ENCODE measurements around the gene KIRREL3.

The KIRREL3 gene

DNA sequence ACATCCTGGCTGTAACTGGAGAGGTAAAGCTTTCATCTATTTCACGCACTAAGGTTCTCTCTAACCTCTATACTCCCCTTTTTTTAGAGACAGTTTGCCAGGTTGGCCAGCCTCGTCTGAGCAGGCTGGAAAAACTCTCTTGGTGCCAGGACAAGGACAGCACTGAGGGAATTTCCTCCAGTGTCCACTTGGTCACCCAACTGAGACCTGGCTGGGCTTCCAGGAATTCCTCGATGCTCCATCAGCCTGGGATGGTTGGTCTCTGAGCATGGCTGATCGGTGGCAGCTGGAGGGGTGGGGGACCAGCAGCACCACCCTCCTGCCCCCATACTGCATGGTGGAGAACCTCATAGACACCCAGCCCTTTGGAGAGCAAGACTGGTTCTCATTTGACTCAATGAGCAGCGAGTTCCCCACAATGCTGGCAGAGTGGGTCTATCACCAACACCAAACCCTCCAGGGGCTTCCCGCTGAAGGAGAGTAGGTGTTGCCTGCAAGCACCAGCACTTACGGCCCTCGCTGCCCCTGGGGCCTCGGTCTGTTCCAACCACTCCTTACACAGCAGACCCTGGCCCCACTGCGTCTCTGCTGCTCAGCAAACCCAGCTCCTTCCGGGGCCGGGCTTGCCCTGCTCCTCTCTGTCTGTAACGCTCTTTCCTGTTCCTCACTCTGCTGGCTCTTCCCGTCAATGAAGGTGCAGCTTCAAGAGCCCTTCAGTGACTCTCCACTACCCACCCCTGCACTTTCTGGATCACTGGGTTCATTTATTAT is 522.9 kb downstream of the KIRREL3 start:
- DNase-seq = peak; percentile 19
- in situ Hi-C loops (cut with HindIII; ENCODE audit: low pct_ligation_motif_present, low pct_unique_long_range_greater_than_20kb, low sequenced_read_pairs) = no loop called here

DNA sequence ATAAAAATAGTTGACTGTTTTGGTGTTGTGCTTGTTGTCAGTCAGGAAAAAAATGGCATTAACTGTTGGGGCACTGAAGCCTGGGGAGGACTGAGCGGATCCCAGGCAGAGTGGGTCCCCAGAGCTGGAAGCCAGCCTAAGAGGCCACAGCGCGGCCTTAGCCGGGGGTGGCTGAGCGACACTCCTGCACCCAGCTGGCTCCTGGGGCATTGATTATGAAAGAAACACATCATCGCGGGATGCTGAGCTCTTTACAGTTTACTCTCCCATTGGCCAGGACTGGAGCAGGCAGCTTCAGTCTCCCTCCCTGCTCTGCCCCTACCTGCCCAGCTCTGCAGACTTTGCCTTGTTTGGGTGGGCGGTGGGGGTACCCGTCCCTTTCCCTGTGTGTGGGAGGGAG is 523.6 kb downstream of the KIRREL3 start:
- no peak for DNase-seq
- in situ Hi-C loops (cut with HindIII; ENCODE audit: low pct_ligation_motif_present, low pct_unique_long_range_greater_than_20kb, low sequenced_read_pairs) = no loop called here

DNA sequence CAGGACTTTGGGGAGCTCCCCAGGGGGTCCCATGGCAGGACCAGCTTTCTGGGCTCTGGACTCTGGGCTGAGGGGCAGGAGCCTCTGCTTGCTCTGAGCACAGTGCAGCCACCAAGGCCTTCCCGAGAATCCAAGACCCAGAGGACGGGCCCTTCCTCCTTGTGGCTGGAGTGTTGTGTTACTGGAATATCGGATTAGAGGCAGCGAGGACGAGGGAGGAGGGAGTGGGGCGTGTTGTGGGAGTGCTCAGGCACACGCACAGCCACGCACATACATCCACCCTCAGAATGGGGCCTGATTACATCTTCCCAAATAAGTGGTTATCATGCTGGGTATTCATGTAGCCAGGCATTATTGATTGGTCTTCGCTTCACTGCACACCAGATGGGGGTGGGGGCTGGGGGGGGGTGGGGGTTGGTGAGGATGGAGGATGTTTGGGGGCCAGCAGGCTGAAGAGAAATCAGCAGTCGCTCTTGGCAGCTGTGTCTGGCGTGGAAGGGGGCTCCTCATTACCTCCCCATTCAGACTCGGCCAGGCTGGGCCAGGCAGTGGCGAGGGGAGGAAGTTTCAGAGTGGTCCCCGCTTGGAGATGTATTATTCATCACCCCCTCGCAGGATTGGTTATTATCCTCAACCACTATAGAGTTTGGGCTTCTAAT is 524.2 kb downstream of the KIRREL3 start:
- in situ Hi-C loops (cut with HindIII; ENCODE audit: low pct_ligation_motif_present, low pct_unique_long_range_greater_than_20kb, low sequenced_read_pairs) = no loop called here
- DNase-seq = no peak

DNA sequence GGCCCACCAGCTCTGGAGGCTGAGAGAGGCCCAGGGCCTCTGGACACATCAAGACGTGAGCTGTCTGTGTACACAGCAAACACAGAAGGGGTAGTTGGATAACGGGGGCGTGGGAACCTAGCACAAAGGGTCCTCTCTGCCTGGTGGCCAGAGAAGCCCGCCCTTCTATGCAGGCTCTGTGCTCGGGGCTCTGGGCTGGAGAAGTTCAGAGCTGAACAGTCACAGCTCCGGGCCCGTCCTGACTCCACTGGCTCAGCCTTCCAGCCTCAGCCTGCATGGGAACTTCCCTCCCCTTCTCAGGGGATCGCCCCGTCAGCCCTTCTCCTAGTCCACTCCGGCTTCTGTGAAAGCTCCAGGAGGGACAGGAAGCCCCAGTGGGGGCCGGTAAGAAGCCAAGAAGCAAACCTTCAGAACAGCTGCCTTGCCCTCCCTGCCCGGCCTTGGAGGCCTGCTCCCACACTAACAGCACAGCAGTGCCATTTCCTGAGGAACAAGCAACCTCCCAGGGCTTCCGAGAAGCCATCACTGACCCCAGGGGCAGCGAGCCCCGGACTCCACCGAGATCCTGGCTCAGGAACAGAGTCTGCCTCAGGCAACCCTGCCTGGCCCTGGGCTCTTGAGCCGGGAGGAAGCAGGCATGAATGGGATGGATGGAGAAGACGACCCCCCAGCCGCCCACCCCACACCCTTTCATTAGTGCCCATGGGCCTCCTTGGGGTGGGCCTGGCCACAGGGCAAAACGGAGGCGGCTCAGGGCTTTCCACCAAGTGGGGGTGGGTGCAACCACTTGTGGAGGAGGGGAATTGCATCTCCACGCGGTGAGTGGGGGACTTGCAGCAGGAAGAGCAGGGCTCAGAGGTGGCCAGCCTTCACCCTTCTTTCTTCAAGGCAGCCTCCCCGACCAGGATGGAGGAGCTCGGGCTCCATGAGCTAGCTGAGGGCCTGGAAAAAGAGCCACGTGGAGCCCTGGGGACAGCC is 525.3 kb downstream of the KIRREL3 start:
- in situ Hi-C loops (cut with HindIII; ENCODE audit: low pct_ligation_motif_present, low pct_unique_long_range_greater_than_20kb, low sequenced_read_pairs) = no loop called here
- no peak for DNase-seq

DNA sequence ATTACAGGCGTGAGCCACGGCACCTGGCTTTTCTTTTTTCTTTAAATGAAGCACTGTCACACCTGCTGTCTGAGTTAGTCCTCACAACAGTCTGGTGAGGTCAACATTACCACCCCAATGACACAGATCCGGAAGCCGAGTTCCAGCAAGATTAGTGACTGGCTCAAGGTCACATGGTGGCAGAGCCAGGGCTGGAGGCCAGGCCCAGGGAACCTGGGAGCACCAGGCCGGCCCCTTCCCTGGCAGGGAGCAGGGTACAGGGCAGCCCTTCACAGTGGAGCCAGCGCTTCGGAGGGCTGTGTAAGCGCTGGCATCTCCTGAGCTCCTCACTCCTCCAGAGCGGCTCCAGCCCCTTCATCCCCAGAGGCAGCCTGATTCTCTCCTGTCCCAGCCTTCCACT is 526.4 kb downstream of the KIRREL3 start:
- in situ Hi-C loops (cut with HindIII; ENCODE audit: low pct_ligation_motif_present, low pct_unique_long_range_greater_than_20kb, low sequenced_read_pairs) = no loop called here
- DNase-seq = no peak

DNA sequence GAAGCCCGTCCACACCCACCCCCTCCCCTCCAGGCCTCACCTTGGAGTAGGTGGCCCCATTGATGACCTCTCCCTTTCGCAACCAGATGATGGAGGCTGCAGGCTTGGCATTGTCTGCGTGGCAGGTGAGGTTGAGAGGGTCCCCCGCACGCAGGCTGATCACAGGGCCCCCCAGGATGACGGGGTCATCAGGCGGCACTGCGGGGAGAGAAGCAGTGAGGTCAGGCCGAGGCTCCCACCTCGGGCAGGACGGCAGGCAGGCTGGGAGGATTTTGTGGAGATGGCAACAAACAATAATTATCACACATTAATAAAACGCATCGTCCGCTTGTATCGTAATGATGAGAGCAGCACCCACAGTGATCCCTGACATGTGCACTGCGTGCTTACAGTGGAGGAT is 527.3 kb downstream of the KIRREL3 start:
- in situ Hi-C loops (cut with HindIII; ENCODE audit: low pct_ligation_motif_present, low pct_unique_long_range_greater_than_20kb, low sequenced_read_pairs) = no loop called here

DNA sequence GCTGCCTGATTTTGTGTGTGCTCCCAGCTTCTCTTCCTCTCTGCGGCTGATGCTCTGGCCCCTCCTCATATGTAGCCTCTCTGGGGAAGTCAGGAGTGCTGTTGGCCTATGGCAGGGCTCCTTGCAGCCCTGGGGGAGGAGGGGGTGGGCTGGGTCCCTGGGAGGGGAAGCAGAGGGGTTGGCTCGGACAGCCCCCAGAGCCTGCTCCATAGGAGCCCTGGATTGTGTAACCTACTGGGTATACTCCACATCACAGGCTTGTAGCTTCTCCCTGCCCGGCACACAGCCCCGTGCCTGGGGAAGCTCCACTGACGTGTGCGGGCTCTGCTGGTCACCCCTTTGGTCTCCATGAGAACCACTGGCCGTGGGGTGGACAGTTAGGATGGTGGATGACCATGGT is 531.3 kb downstream of the KIRREL3 start:
- DNase-seq = no peak
- in situ Hi-C loops (cut with HindIII; ENCODE audit: low pct_ligation_motif_present, low pct_unique_long_range_greater_than_20kb, low sequenced_read_pairs) = no loop called here

More for the DNA sequence above, 527.3 kb downstream of the KIRREL3 start:
- no peak for DNase-seq

DNA sequence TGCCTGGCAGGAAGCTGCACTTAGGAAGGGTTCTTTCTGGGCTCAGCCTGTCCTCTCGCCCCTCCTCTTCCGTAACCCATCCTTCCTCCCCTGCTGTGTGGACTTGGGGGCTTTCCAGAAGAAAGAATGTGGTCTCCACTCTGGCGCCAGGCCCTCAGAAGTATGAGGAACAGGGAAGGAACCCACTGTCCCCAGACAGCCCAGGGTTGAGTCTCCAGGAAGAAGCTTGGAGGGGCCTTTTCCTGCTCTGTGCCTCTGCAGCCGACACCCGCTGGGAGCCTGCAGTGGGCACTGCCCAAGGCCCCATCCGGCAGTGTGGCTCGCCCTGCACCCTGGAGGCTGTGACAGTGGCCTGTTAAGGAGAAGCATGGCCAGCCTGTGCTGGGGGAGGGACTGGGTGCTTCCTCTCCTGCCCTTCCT is 532.5 kb downstream of the KIRREL3 start:
- in situ Hi-C loops (cut with HindIII; ENCODE audit: low pct_ligation_motif_present, low pct_unique_long_range_greater_than_20kb, low sequenced_read_pairs) = no loop called here
- DNase-seq = no peak

DNA sequence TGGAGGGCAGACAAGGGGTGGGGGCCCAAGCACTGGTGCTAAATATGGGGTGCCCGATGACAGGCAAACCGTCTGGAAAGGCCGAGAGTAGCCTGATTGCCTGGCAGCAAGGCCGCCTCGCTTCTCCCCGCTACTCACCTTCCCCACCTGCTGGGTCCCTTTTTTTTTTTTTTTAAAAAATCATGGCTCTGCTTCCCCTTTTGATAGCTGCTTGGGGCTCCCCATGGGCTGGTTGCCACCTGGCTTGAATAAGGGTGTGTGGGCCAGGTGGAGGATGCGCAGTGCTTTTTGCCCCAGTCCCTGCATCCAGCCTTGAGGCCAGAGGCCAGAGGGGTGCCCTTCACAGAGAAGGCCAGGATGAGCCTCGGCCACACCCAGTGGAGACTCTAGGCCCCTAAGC is 533.1 kb downstream of the KIRREL3 start:
- DNase-seq = no peak
- in situ Hi-C loops (cut with HindIII; ENCODE audit: low pct_ligation_motif_present, low pct_unique_long_range_greater_than_20kb, low sequenced_read_pairs) = no loop called here

DNA sequence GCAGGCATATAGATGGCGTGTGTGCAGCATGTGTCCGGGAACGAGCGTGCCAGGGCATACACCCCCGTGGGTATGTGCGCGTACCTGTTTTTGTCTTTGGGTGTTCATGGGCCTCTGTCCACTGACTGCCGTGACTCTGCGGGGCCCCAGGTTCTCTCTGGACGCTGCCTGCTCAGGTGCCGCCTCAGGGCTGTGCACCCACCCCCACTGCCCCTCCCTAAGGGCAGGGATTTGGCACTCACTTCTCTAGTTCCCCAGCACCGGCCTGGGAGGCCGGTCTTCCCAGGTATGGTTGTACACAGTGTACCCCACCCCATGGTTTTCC is 533.6 kb downstream of the KIRREL3 start:
- no peak for DNase-seq
- in situ Hi-C loops (cut with HindIII; ENCODE audit: low pct_ligation_motif_present, low pct_unique_long_range_greater_than_20kb, low sequenced_read_pairs) = no loop called here

DNA sequence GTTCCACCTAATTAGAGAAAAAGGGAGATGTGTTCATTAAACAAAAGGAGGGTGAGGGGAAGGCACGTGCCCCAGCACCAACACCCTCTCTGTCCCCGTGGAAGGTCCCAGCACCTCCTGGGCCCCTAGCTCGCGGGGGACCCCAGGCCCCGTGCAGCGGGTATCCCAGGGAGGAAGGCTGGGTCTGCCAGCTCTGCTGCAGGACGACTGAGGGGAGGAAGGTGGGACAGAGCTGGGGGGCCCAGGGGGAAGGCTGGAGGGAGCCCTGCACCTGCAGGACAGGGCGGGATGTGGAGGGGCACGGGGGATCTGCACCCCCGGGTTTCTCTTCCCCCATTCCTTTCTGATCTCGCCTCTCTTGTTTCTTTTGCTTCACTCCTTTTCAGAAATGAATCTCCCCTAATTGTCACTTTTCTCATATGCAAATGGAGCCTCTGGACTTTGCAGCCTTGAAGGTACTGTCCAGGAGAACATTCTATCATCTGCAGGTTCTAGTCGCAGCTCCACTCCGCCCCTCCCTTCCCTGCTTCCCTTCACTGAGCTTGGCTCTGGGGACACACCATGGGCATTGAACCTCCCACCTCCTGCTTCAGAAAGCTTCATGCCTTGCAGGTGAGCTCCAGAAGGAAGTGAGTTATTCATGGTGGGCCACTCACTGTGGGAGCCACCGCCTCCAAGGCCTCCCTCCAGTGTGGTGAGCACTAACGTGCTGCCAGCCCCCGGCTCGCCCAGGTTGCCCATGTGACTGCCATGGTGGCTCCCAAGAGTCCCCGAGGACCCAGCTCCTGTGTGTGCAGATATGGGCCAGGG is 534.1 kb downstream of the KIRREL3 start:
- no peak for DNase-seq

DNA sequence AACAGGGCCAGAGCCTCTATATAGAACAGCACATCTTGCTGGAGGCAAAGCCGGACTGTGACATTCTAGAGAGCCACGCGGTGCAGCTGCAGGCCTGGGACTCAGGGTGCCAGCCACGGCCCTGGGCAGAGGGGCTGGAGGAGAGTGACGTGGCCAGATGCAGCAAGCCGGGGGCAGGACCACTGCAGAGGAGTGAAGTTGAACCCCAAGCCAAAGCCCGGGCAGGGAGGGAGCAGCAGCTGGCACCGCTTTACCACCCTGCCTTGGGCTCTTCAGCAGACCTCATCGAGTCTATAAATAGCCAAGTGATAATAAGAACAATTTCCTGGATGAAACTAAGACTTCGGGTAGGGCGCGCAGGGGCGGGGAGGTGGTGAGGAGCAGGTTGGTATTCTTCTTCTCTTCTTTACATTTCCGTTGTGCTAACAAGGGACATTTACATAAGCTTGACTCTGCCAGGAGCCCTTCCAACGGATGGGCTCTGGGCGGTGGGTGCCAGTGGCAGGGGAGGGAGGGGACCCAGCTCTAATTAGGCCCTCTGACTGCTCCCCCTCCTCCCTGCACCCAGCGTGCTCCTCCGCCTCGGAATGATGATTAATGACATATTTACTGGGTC is 534.9 kb downstream of the KIRREL3 start:
- DNase-seq = no peak
- in situ Hi-C loops (cut with HindIII; ENCODE audit: low pct_ligation_motif_present, low pct_unique_long_range_greater_than_20kb, low sequenced_read_pairs) = no loop called here

More for the DNA sequence above, 534.1 kb downstream of the KIRREL3 start:
- in situ Hi-C loops (cut with HindIII; ENCODE audit: low pct_ligation_motif_present, low pct_unique_long_range_greater_than_20kb, low sequenced_read_pairs) = no loop called here

DNA sequence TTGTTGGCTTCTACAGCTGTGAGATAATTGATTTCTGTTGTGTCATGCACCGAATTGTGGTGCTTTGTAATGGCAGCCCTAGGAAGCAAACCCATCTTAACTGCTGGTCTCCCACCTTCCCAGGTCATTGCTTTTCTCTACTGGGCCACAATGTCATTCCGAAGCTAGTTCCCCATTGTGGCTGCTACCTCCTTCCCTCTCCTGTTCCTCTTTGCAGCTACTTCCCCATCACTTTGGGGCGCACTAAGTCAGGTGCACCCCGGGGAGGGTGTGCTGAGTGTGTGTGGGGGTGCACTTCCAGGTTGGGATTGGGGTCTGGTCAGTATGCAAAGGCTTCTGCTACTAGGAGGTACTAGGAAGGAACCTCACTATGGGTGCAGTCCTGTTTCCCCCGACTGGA is 535.8 kb downstream of the KIRREL3 start:
- in situ Hi-C loops (cut with HindIII; ENCODE audit: low pct_ligation_motif_present, low pct_unique_long_range_greater_than_20kb, low sequenced_read_pairs) = no loop called here

DNA sequence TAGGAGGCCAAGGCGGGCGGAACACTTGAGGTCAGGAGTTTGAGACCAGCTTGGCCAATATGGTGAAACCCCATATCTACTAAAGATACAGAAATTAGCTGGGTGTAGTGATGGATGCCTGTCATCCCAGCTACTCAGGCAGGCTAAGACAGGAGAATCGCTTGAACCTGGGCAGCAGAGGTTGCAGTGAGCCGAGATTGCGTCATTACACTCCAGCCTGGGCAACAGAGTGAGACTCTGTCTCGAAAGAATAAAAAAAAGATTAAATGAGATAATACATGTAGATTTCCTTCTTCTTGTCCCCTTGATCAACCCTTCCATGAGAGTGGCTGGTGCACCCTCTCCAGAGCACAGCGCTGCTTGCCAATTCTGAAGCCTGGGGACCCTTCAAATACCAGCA is 538.1 kb downstream of the KIRREL3 start:
- in situ Hi-C loops (cut with HindIII; ENCODE audit: low pct_ligation_motif_present, low pct_unique_long_range_greater_than_20kb, low sequenced_read_pairs) = no loop called here
- DNase-seq = no peak

More for the DNA sequence above, 535.8 kb downstream of the KIRREL3 start:
- DNase-seq = no peak

DNA sequence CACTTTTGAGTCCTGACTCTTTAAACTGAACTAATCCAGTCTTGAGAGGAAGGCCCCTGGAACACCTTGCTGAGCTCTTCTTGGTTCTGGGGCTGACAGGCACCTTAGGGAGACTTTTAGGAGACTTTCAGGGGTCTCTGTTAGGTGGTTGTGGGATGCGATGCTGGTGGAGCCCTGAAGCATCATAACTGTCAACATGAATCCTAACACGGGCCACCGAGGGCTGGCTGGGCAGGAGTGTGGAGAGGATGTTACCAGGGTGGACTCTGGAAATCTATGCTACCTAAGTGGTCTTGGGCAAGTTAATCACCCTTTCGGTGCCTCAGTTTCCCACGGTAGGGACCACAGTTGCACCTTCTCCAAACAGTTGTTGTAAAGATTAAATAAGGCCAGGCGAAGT is 538.6 kb downstream of the KIRREL3 start:
- DNase-seq = no peak
- in situ Hi-C loops (cut with HindIII; ENCODE audit: low pct_ligation_motif_present, low pct_unique_long_range_greater_than_20kb, low sequenced_read_pairs) = no loop called here

DNA sequence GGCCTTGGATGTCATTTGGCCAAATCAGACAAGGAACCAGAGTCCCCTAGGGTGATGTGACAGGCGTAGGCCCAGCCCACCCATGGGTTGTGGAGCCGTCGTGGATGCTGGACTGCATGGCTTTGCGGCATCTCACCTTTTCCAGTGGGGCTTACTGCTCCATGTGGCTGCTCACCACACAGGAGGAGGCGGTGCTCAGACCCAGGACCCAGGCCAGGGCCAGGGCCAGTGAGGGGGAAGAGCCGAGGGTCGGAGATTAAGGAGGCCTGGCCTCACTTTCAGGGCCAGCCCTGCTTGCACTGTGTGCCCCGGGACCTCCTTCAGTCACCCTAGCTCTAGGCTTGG is 539.5 kb downstream of the KIRREL3 start:
- DNase-seq = no peak
- in situ Hi-C loops (cut with HindIII; ENCODE audit: low pct_ligation_motif_present, low pct_unique_long_range_greater_than_20kb, low sequenced_read_pairs) = no loop called here

DNA sequence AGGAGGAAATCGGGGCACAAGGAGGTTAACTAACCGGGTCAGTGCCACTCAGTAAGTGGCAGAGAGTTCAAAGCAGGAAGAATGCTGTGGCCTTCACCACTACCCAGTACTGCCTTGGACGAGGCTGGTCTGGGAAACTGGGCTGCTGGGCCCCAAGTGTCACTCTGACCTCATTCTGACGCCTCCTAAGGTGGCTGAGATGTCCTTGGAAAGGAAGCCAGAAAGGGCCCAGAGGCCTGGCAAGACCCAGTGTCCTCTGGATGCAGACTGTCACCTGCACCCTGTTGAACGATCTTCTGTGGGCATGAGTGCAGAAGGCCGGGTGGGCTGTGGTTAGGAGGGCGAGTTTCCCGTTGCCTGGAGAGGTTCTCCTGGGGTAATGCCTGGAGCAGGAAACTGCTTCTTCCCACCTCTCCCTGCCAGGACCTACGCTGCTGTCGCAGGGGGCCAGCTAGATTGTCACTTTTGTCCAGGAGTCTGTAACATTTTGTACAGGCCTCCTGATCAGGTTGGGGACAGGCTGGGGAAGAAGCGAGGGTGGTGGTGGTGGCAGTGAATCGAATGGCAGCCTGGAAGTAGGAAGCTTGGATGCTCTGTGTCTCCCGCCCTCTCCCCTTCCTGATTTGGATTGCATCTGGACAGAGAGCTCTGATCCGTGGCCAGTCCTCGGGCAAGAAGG is 540.0 kb downstream of the KIRREL3 start:
- DNase-seq = no peak
- in situ Hi-C loops (cut with HindIII; ENCODE audit: low pct_ligation_motif_present, low pct_unique_long_range_greater_than_20kb, low sequenced_read_pairs) = no loop called here
